IMR-90 (cell line): Measurements from ENCODE around the gene CDC34. TPM values are rescaled to one million over a fixed set of nuclear protein-coding genes. Genes with fewer than 3 reads are reported as not detected.

ENCODE experiments used
- ATAC-seq: fragments of 200-7000 bp; cut with Tn5 transposase; 2 replicates; pipeline ENCODE4 v1.9.1; 2020; ENCODE audit warnings: low read depth, mild to moderate bottlenecking, moderate library complexity
- BruUV-seq: library from RNA; stranded (reverse); fragments of 400-500 nt; replicated peaks from 2 replicates; lab custom pipeline; 2021; lab: Mats Ljungman, UMichigan
- CTCF ChIA-PET: fragments of 300-600 bp; formaldehyde crosslinking; extraction: SDS; loops from one replicate; lab custom pipeline; 2021; ENCODE audit warnings: antibody characterized with exemption; lab: Yijun Ruan, JAX
- POLR2A ChIA-PET: fragments of 300-600 bp; sonication (Branson Sonifier 250); formaldehyde crosslinking; loops from one replicate; lab custom pipeline; 2022; ENCODE audit warnings: antibody characterized with exemption; ENCODE audit not compliant: unreplicated experiment; lab: Charles Lee
- DNase-seq: peaks from one replicate; pipeline ENCODE4 v3.0.0; 2013
- H2AFZ ChIP-seq: replicated peaks from 2 replicates; pipeline ENCODE3; 2013; ENCODE audit warnings: low read length, mild to moderate bottlenecking; ENCODE audit not compliant: poor library complexity
- H2AK5ac ChIP-seq: 2 replicates; pipeline ENCODE4 v1.6.1; 2013; ENCODE audit warnings: low read depth, low read length, inconsistent platforms
- H2AK9ac ChIP-seq: replicated peaks from 2 replicates; pipeline ENCODE3; 2013; ENCODE audit warnings: mild to moderate bottlenecking, low read depth, low read length, moderate library complexity; ENCODE audit not compliant: poor library complexity
- H2BK120ac ChIP-seq: 2 replicates; pipeline ENCODE4 v1.6.1; 2013; ENCODE audit warnings: low read depth, low read length, inconsistent platforms
- H2BK15ac ChIP-seq: 3 replicates; pipeline ENCODE4 v1.6.1; 2013; ENCODE audit warnings: low read depth, low read length, inconsistent platforms
- H2BK20ac ChIP-seq: 2 replicates; pipeline ENCODE4 v1.6.1; 2013; ENCODE audit warnings: low read depth, mild to moderate bottlenecking, inconsistent platforms, low read length, moderate library complexity
- H2BK5ac ChIP-seq: 2 replicates; pipeline ENCODE4 v1.6.1; 2013; ENCODE audit warnings: mild to moderate bottlenecking, low read depth, low read length, inconsistent platforms; ENCODE audit not compliant: poor library complexity, severe bottlenecking
- H3K14ac ChIP-seq: replicated peaks from 2 replicates; pipeline ENCODE4 v1.6.1; 2013; ENCODE audit warnings: low read depth, low read length, inconsistent platforms
- H3K18ac ChIP-seq: 2 replicates; pipeline ENCODE4 v1.6.1; 2013; ENCODE audit warnings: low read depth, low read length, control low read depth
- H3K23ac ChIP-seq: 2 replicates; pipeline ENCODE4 v1.6.1; 2013; ENCODE audit warnings: low read depth, low read length, inconsistent platforms
- H3K27ac ChIP-seq: 2 replicates; pipeline ENCODE4 v1.5.1; 2013; ENCODE audit warnings: mild to moderate bottlenecking, control low read depth, low read length; ENCODE audit not compliant: insufficient read depth
- H3K27me3 ChIP-seq: 2 replicates; pipeline ENCODE4 v1.6.1; 2013; ENCODE audit warnings: low read length; ENCODE audit not compliant: control insufficient read depth, insufficient read depth
- H3K36me3 ChIP-seq: 2 replicates; pipeline ENCODE4 v1.6.1; 2013; ENCODE audit warnings: low read length, mixed read lengths; ENCODE audit not compliant: control insufficient read depth, insufficient read depth
- H3K4ac ChIP-seq: 2 replicates; pipeline ENCODE4 v1.6.1; 2013; ENCODE audit warnings: low read depth, low read length, inconsistent platforms
- H3K4me1 ChIP-seq: 2 replicates; pipeline ENCODE4 v1.6.1; 2013; ENCODE audit warnings: low read length, mixed read lengths; ENCODE audit not compliant: control insufficient read depth, insufficient read depth
- H3K4me2 ChIP-seq: 2 replicates; pipeline ENCODE4 v1.6.1; 2013; ENCODE audit warnings: low read depth, mild to moderate bottlenecking, control low read depth, low read length, moderate library complexity
- H3K4me3 ChIP-seq: 2 replicates; pipeline ENCODE4 v1.5.1; 2013; ENCODE audit warnings: low read depth, mild to moderate bottlenecking, control low read depth, low read length, moderate library complexity; ENCODE audit not compliant: insufficient read depth
- H3K56ac ChIP-seq: 2 replicates; pipeline ENCODE4 v1.6.1; 2013; ENCODE audit warnings: low read length, inconsistent platforms; ENCODE audit not compliant: insufficient read depth; ENCODE audit errors: extremely low read depth
- H3K79me1 ChIP-seq, 2 experiments: 2 replicates each; pipeline ENCODE4 v1.6.1; 2013; ENCODE audit warnings: low read length in 2 of 2, inconsistent platforms in 1 of 2, low read depth in 1 of 2
- H3K9ac ChIP-seq: 2 replicates; pipeline ENCODE4 v1.6.1; 2013; ENCODE audit warnings: low read depth, low read length, control low read depth
- H3K9me1 ChIP-seq: 2 replicates; pipeline ENCODE4 v1.6.1; 2013; ENCODE audit warnings: low read length, inconsistent platforms; ENCODE audit not compliant: insufficient read depth
- H3K9me3 ChIP-seq: 2 replicates; pipeline ENCODE4 v1.6.1; 2013; ENCODE audit warnings: low read length; ENCODE audit not compliant: control insufficient read depth, insufficient read depth
- H4K20me1 ChIP-seq: 2 replicates; pipeline ENCODE4 v1.6.1; 2013; ENCODE audit warnings: low read length, inconsistent platforms; ENCODE audit not compliant: insufficient read depth
- H4K5ac ChIP-seq: 2 replicates; pipeline ENCODE4 v1.6.1; 2013; ENCODE audit warnings: mild to moderate bottlenecking, low read depth, low read length, control low read depth
- H4K8ac ChIP-seq, 2 experiments: 2 replicates each; pipeline ENCODE4 v1.6.1; 2013; ENCODE audit warnings: low read depth in 2 of 2, low read length in 2 of 2, control low read depth in 1 of 2, inconsistent platforms in 1 of 2
- H4K91ac ChIP-seq: 2 replicates; pipeline ENCODE4 v1.6.1; 2013; ENCODE audit warnings: low read depth, low read length, inconsistent platforms; ENCODE audit not compliant: insufficient read depth
- BHLHE40 ChIP-seq: fragments of 150-350 bp; IDR thresholded peaks from 2 replicates; pipeline ENCODE4 v1.6.1; 2016; ENCODE audit warnings: mild to moderate bottlenecking, low read depth, low read length
- CEBPB ChIP-seq: IDR thresholded peaks from 2 replicates; pipeline ENCODE4 v1.6.1; 2012; ENCODE audit warnings: low read depth, low read length, improper control_type of control experiment
- CHD1 ChIP-seq: IDR thresholded peaks from 2 replicates; pipeline ENCODE4 v1.6.1; 2012; ENCODE audit warnings: low read depth, low read length, improper control_type of control experiment
- FOS ChIP-seq: fragments of 150-350 bp; IDR thresholded peaks from 2 replicates; pipeline ENCODE4 v1.6.1; 2016; ENCODE audit warnings: low read depth, low read length
- MAFK ChIP-seq: IDR thresholded peaks from 2 replicates; pipeline ENCODE4 v1.6.1; 2012; ENCODE audit warnings: low read depth, low read length, improper control_type of control experiment
- MAZ ChIP-seq: IDR thresholded peaks from 2 replicates; pipeline ENCODE4 v1.6.1; 2012; ENCODE audit warnings: low read depth, mild to moderate bottlenecking, low read length, improper control_type of control experiment, moderate library complexity, borderline replicate concordance
- MXI1 ChIP-seq: IDR thresholded peaks from 2 replicates; pipeline ENCODE4 v1.6.1; 2012; ENCODE audit warnings: low read depth, mild to moderate bottlenecking, low read length, moderate library complexity, borderline replicate concordance
- NFE2L2 ChIP-seq: fragments of 150-350 bp; IDR thresholded peaks from 2 replicates; pipeline ENCODE4 v1.6.1; 2016; ENCODE audit warnings: low read depth, mild to moderate bottlenecking, low read length
- RAD21 ChIP-seq: IDR thresholded peaks from 2 replicates; pipeline ENCODE4 v1.6.1; 2012; ENCODE audit warnings: low read length, improper control_type of control experiment
- RCOR1 ChIP-seq: IDR thresholded peaks from 2 replicates; pipeline ENCODE4 v1.6.1; 2012; ENCODE audit warnings: mild to moderate bottlenecking, low read length, improper control_type of control experiment; ENCODE audit not compliant: insufficient replicate concordance
- RFX5 ChIP-seq: IDR thresholded peaks from 2 replicates; pipeline ENCODE4 v1.8.0; 2012; ENCODE audit warnings: low read depth, mild to moderate bottlenecking, low read length, moderate library complexity
- SMC3 ChIP-seq: fragments of 150-350 bp; IDR thresholded peaks from 2 replicates; pipeline ENCODE4 v1.6.1; 2016; ENCODE audit warnings: low read depth, mild to moderate bottlenecking, antibody characterized with exemption, low read length, moderate library complexity
- WGBS, 2 experiments: methylation state at CpG; one replicate each; pipeline versions ENCODE4 v1.1.5 to v1.1.7; 2013; ENCODE audit warnings: missing lambda C conversion rate in 2 of 2; ENCODE audit not compliant: insufficient read length in 1 of 2; ENCODE audit errors: extremely low coverage in 2 of 2; 5-methylcytosine and 5-hydroxymethylcytosine counted together
- dilution Hi-C: fragments of 300-500 bp; cut with HindIII; formaldehyde crosslinking; loops from one replicate; pipeline ENCODE4 v1.14.3; 2018; ENCODE audit warnings: low sequenced_read_pairs; ENCODE audit not compliant: unreplicated experiment
- in situ Hi-C: fragments of 300-500 bp; cut with MboI; formaldehyde crosslinking; loops from 3 replicates; pipeline ENCODE4 v1.14.3; 2019; ENCODE audit warnings: low sequenced_read_pairs, inconsistent platforms, mixed read lengths
- intact Hi-C: fragments of 100-400 bp; cut with micrococcal nuclease; formaldehyde crosslinking; loops from 2 replicates; pipeline ENCODE4 v1.10.0; 2022
- polyA plus RNA-seq, 3 experiments: library from polyadenylated mRNA; depleted of rRNA; stranded (reverse); fragments of >200 nt; gene quantifications; 2 replicates each; pipeline ENCODE4 v1.2.3, GENCODE V29; 2012; ENCODE audit warnings: low replicate concordance in 1 of 3
- total RNA-seq: library from RNA; depleted of rRNA; stranded (reverse); fragments of >200 nt; gene quantifications from 2 replicates; pipeline ENCODE4 v1.2.3, GENCODE V29; 2012
- TF ChIP-seq, protein P1 (sequence below): fragments of 150-350 bp; IDR thresholded peaks from 2 replicates; pipeline ENCODE4 v1.6.1; 2017; ENCODE audit warnings: mild to moderate bottlenecking, antibody characterized with exemption, low read length, low read depth
- TF ChIP-seq, protein P2 (sequence below): conservative IDR thresholded peaks from 2 replicates; pipeline ENCODE4 v1.5.1; 2012; ENCODE audit warnings: mild to moderate bottlenecking, low read depth, low read length, improper control_type of control experiment
- TF ChIP-seq, protein P3 (sequence below): fragments of 150-350 bp; IDR thresholded peaks from 2 replicates; pipeline ENCODE4 v1.6.1; 2016; ENCODE audit warnings: low read depth, mild to moderate bottlenecking, low read length, moderate library complexity, borderline replicate concordance

CDC34 gene
- total and polyA plus RNA-seq, 2 of the 4 experiments (the other 2 are of a cell fraction) = 35.7 to 68.9 TPM

DNA sequence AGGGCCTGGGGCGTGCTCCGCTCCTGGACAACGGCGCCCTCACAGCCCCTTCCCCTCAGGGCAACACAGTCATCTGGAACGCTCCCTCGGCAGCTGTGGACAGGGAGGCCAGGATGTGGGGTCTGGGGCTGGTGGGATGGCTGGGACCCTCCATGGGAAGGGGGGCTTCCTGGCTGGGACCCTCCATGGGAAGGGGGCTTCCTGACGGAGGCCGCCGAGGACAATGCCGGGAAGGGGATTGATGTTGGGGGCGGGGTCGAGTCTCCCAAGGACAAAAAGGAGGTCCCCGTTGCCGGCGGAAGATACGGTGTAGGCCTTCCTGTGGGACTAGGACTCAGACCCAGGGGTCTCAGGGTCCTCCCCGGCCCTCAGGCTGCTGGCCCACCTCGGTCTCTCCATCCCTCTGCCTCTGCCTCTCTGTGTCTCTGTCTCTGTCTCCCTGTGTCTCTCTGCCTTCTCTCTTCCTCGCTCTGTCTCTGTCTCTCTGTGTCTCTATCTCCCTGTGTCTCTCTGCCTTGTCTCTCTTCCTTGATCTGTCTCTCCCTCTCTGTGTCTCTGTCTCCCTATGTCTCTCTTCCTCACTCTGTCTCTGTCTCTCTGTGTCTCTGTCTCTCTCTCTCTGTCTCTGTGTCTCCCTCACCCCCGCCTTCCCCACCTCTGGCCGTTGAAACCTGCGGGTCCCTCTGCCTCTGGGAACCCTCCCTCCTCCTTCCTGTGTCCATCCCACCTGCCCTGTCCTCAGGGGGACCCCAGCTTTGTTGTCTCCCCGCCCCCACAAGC lies 38.0 kb upstream of the CDC34 start:
- Histone ChIP-seq H3K4me3 (no peak overlapping the region), H3K79me1 (peaks cover 0 to 7% of the 10 kb centered on the region in 2 experiments; a peak in 1 of 4 replicates), H3K4ac (no peak overlapping the region), H3K9me1 (peaks cover 4% of the 10 kb centered on the region; the same call in 1 of the 2 replicates), H3K27me3 (peaks cover 18% of the 10 kb centered on the region), H2AFZ (no peak overlapping the region), H3K4me1 (peaks cover 4% of the 10 kb centered on the region; the same call in 1 of the 2 replicates), H3K36me3 (no peaks in the 10 kb centered on the region), H4K8ac (no peak overlapping the region), H4K5ac (no peak overlapping the region), H3K23ac (no peak overlapping the region), H4K91ac (no peak overlapping the region), H2BK20ac (no peak overlapping the region), H2BK15ac (no peak overlapping the region), H3K27ac (no peak overlapping the region), H3K4me2 (no peak overlapping the region), H3K14ac (no peak overlapping the region), H2BK120ac (no peak overlapping the region), H4K20me1 (no peaks in the 10 kb centered on the region), H3K9me3 (no peaks in the 10 kb centered on the region), H2BK5ac (no peak overlapping the region), H2AK5ac (no peak overlapping the region), H3K18ac (no peak overlapping the region), H2AK9ac (no peak overlapping the region), H3K9ac (no peak overlapping the region), H3K56ac (no peak overlapping the region)
- in situ Hi-C loops = no loop called here
- DNase-seq (no peak), ATAC-seq (no peak)
- dilution Hi-C loops = no loop called here
- ChIA-PET POLR2A (no interaction called here), CTCF (no interaction called here)
- 84% methylated on average over 10 of the region's 23 CpGs; no CpG with 5 or more reads in 1 of the 2 experiments for WGBS, 2 experiments
- intact Hi-C loops = no loop called here
- BruUV-seq = no TSS peak
- no peak for TF ChIP-seq CHD1
- TF ChIP-seq, protein P1, sequence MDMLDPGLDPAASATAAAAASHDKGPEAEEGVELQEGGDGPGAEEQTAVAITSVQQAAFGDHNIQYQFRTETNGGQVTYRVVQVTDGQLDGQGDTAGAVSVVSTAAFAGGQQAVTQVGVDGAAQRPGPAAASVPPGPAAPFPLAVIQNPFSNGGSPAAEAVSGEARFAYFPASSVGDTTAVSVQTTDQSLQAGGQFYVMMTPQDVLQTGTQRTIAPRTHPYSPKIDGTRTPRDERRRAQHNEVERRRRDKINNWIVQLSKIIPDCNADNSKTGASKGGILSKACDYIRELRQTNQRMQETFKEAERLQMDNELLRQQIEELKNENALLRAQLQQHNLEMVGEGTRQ = no peak
- no peak for TF ChIP-seq CEBPB
- TF ChIP-seq MAZ = no peak
- no peak for TF ChIP-seq RCOR1
- TF ChIP-seq, protein P2, sequence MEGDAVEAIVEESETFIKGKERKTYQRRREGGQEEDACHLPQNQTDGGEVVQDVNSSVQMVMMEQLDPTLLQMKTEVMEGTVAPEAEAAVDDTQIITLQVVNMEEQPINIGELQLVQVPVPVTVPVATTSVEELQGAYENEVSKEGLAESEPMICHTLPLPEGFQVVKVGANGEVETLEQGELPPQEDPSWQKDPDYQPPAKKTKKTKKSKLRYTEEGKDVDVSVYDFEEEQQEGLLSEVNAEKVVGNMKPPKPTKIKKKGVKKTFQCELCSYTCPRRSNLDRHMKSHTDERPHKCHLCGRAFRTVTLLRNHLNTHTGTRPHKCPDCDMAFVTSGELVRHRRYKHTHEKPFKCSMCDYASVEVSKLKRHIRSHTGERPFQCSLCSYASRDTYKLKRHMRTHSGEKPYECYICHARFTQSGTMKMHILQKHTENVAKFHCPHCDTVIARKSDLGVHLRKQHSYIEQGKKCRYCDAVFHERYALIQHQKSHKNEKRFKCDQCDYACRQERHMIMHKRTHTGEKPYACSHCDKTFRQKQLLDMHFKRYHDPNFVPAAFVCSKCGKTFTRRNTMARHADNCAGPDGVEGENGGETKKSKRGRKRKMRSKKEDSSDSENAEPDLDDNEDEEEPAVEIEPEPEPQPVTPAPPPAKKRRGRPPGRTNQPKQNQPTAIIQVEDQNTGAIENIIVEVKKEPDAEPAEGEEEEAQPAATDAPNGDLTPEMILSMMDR = no peak
- no peak for TF ChIP-seq RAD21
- TF ChIP-seq MAFK = no peak
- no peak for TF ChIP-seq MXI1
- no peak for TF ChIP-seq RFX5
- TF ChIP-seq BHLHE40 = no peak
- TF ChIP-seq NFE2L2 = no peak
- TF ChIP-seq, protein P3, sequence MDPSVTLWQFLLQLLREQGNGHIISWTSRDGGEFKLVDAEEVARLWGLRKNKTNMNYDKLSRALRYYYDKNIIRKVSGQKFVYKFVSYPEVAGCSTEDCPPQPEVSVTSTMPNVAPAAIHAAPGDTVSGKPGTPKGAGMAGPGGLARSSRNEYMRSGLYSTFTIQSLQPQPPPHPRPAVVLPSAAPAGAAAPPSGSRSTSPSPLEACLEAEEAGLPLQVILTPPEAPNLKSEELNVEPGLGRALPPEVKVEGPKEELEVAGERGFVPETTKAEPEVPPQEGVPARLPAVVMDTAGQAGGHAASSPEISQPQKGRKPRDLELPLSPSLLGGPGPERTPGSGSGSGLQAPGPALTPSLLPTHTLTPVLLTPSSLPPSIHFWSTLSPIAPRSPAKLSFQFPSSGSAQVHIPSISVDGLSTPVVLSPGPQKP = no peak
- TF ChIP-seq FOS = no peak
- no peak for TF ChIP-seq SMC3
